ENCODE results near the gene CCAR1. TPM values are rescaled to one million over a fixed set of nuclear protein-coding genes. Genes with fewer than 3 reads are reported as not detected.
"Not testable (repeated sequence)": the region's sequence is repeated elsewhere in the genome, so short reads cannot be mapped to it uniquely, and the experiment has no call there.

Gene CCAR1
- total RNA-seq, 2 experiments from 2014 or later: 86.7 to 111 TPM

DNA sequence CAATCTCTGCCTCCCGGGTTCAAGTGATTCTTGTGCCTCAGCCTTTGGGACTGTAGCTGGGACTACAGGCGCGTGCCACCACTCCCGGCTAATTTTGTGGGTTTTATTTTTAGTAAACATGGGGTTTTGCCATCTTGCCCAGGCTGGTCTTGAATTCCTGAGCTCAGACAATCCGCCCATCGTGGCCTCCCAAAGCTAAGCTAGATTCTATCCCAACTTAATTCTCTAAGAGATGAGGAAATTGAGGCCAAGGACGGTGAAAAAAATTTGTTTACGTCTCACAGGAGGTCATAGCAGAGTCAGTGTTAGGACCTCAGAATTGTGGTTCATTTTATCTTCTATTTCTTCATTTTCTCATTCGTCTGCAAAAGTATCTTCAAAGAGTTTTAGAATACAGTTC is 6.1 kb downstream of the CCAR1 start:
- ChIA-PET CTCF (interaction anchor here (0.6 kb wide), 1 partner anchor 111 kb away, joined by 4 read pairs; no protein-coding TSS in a partner anchor), POLR2A (interaction anchor here (0.5 kb wide), 1 partner anchor 44 kb away, joined by 3 read pairs; no protein-coding TSS in a partner anchor)

DNA sequence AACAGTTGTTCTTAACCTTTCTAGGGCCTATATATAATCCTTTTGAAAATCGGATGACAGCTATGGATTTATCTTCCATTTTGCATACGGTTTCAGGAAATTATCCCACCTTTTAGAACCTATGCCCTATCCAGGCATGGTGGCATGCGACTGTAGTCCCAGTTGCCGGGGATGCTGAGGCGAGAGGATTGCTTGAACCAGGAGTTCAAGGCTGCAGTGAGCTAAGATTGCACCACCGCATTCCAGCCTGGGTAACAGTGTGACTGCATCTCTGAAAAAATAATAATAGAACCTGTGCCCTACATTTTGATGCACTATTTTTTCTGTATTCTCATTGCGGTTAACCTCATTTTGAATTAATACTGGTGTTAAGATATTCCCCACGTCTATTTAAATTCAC is 11.6 kb downstream of the CCAR1 start:
- H3K27ac Mint-ChIP-seq: no peak overlapping the region
- no peaks in the 10 kb centered on the region for H3K27me3 Mint-ChIP-seq
- no peaks in the 10 kb centered on the region for H3K9me3 Mint-ChIP-seq
- CTCF ChIA-PET: no interaction called here
- no peak for DNase-seq
- POLR2A ChIA-PET: no interaction called here
- peaks cover 7% of the 10 kb centered on the region for H3K4me1 Mint-ChIP-seq
- no peak overlapping the region for H3K4me3 Mint-ChIP-seq
- peaks cover 52% of the 10 kb centered on the region for H3K36me3 Mint-ChIP-seq (ENCODE audit: low read depth)

More for the DNA sequence above, 6.1 kb downstream of the CCAR1 start:
- Mint-ChIP-seq H3K4me3 (no peak overlapping the region), H3K9me3 (no peaks in the 10 kb centered on the region), H3K27me3 (no peaks in the 10 kb centered on the region), H3K27ac (no peak overlapping the region), H3K4me1 (peaks cover 21% of the 10 kb centered on the region), H3K36me3 (ENCODE audit: low read depth) (peaks cover 51% of the 10 kb centered on the region)
- no peak for DNase-seq

DNA sequence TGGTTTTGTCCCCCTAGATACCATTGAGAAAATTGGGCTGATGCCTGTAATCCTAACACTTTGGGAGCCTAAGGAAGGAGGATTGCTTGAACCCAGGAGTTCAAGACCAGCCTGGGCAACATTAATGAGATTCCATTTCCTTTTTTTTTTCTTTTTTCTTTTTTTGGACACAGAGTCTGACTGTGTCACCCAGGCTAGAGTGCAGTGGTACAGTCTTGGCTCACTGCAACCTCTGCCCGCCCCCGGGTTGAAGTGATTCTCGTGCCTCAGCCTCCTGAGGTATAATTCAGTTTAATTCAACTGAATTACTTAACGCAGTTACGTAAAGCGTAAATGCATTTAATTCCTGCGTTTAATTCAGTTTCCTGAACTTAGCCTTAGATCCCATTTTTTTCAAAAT is 13.3 kb downstream of the CCAR1 start:
- DNase-seq: no peak
- H3K36me3 Mint-ChIP-seq (ENCODE audit: low read depth): peaks cover 57% of the 10 kb centered on the region
- H3K27me3 Mint-ChIP-seq: no peaks in the 10 kb centered on the region
- no peak overlapping the region for H3K4me3 Mint-ChIP-seq
- no peaks in the 10 kb centered on the region for H3K9me3 Mint-ChIP-seq
- peaks cover 8% of the 10 kb centered on the region for H3K4me1 Mint-ChIP-seq
- ChIA-PET CTCF (interaction anchor here (0.5 to 1.8 kb wide), 3 partner anchors 10 to 492 kb away, joined by 3 to 5 read pairs (median 4); partner anchors contain the start of gene CCAR1), POLR2A (no interaction called here)
- no peak overlapping the region for H3K27ac Mint-ChIP-seq

DNA sequence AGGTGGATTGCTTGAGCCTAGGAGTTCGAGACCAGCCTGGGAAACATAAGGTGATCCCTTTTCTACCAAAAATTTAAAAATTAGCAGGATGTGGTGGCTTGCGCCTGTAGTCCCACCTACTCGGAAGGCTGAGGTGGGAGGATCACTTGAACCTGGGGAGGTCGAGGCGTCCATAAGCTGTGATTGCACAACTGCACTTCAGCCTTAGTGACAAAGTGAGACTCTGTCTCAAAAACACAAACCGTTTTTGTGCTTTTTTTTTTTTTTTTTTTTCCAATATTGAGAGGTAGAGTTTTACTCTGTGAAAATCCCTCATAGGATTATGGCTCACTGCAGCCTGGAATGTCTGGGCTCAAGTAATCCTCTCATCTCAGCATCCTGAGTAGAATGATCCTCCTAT is 14.1 kb downstream of the CCAR1 start:
- peaks cover 8% of the 10 kb centered on the region for H3K4me1 Mint-ChIP-seq
- POLR2A ChIA-PET: no interaction called here
- peaks cover 58% of the 10 kb centered on the region for H3K36me3 Mint-ChIP-seq (ENCODE audit: low read depth)
- H3K9me3 Mint-ChIP-seq: no peaks in the 10 kb centered on the region
- H3K27me3 Mint-ChIP-seq: no peaks in the 10 kb centered on the region
- H3K27ac Mint-ChIP-seq: no peak overlapping the region
- CTCF ChIA-PET: interaction anchor here (0.5 to 1.8 kb wide), 3 partner anchors 11 to 492 kb away, joined by 3 to 5 read pairs (median 4); partner anchors contain the start of gene CCAR1
- no peak overlapping the region for H3K4me3 Mint-ChIP-seq
- no peak for DNase-seq

DNA sequence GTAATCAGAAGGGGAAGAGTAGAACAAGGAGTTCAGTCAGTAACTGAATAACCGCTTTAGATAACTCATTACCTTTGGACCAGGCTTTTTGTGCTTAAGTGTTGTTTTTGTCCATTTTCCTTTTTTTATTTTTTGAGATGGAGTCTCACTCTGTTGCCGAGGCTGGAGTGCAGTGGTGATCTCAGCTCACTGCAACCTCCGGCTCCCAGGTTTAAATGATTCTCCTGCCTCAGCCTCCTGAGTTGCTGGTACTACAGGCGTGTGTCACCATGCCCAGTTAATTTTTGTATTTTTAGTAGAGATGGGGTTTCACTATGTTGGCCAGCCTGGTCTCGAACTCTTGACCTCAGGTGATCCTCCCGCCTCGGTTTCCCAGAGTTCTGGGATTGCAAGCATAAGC is 14.7 kb downstream of the CCAR1 start:
- H3K27me3 Mint-ChIP-seq, POLR2A ChIA-PET, H3K9me3 Mint-ChIP-seq, H3K4me1 Mint-ChIP-seq, DNase-seq, H3K4me3 Mint-ChIP-seq, H3K27ac Mint-ChIP-seq: not testable (repeated sequence)
- H3K36me3 Mint-ChIP-seq (ENCODE audit: low read depth): peaks cover 57% of the 10 kb centered on the region
- CTCF ChIA-PET: interaction anchor here (0.8 kb wide), 1 partner anchor 18 kb away, joined by 3 read pairs; no protein-coding TSS in a partner anchor

DNA sequence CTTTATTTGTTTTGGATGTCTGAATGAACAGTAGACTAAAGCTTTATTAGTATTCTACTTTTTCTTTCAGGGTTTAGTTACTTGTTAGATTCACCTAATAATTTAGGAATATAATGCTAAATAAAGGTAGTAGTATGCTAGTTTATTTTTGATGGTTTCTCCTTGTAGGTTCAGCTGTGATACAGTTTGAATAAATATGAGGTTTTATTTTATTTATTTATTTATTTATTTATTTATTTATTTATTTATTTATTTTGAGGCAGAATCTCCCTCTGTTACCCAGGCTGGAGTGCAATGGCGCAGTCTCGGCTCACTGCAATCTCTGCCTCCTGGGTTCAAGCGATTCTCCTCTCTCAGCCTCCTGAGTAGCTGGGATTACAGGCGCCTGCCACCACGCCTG is 19.6 kb downstream of the CCAR1 start:
- H3K27ac Mint-ChIP-seq, H3K4me1 Mint-ChIP-seq, POLR2A ChIA-PET, H3K27me3 Mint-ChIP-seq, H3K9me3 Mint-ChIP-seq, CTCF ChIA-PET, H3K4me3 Mint-ChIP-seq, DNase-seq: not testable (repeated sequence)
- H3K36me3 Mint-ChIP-seq (ENCODE audit: low read depth): peaks cover 46% of the 10 kb centered on the region

DNA sequence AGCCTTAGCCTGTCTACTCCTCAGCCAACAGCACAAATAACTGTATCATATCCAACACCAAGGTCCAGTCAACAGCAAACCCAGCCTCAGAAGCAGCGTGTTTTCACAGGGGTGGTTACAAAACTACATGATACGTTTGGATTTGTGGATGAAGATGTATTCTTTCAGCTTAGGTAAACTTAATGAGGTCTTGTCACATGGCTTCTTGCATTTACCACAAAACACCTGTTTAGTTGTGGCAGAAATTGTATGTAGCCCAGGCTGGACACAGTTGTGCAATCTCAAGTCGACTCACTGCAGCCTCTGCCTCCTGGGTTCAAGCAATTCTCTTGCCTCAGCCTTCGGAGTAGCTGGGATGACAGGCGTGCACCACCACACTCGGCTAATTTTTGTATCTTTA is 21.4 kb downstream of the CCAR1 start:
- H3K27ac Mint-ChIP-seq: no peak overlapping the region

DNA sequence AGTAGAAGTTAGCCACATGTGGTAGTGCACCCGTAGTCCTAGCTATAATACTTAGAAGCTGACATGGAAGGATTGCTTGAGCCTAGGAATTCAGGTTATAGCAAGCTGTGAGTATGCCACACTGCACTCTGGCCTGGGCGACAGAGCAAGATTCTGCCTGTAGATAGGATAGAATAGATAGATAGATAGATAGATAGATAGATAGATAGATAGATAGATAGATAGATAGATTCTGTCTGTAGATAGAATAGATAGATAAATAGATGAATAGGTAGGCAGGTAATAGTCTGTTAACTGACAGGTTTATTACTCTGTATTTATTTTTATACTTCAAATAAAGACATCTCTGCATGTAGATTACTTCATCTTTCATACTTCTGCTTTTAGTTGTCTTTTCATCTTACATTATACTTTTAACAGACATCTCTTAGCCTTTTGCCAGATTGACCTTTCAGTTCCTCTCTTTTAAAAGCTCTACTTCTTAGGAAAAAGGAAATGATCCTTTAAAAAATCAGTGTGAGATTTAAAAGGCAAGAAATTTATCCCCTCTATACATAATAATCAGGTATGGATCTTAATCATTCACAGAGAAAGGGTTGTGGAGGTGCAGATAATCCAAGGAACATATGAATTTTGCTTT is 31.8 kb downstream of the CCAR1 start:
- no peaks in the 10 kb centered on the region for H3K4me1 Mint-ChIP-seq
- H3K9me3 Mint-ChIP-seq: no peaks in the 10 kb centered on the region
- ChIA-PET POLR2A (interaction anchor here (0.6 kb wide), 1 partner anchor 172 kb away, joined by 4 read pairs; no protein-coding TSS in a partner anchor), CTCF (no interaction called here)
- no peak for DNase-seq
- H3K27me3 Mint-ChIP-seq: no peaks in the 10 kb centered on the region
- no peak overlapping the region for H3K27ac Mint-ChIP-seq
- H3K4me3 Mint-ChIP-seq: no peak overlapping the region
- H3K36me3 Mint-ChIP-seq (ENCODE audit: low read depth): peaks cover 51% of the 10 kb centered on the region

More for the DNA sequence above, 21.4 kb downstream of the CCAR1 start:
- peaks cover 3% of the 10 kb centered on the region for H3K4me1 Mint-ChIP-seq
- no peak overlapping the region for H3K4me3 Mint-ChIP-seq
- no peak for DNase-seq
- H3K27me3 Mint-ChIP-seq: no peaks in the 10 kb centered on the region
- POLR2A ChIA-PET: no interaction called here
- CTCF ChIA-PET: no interaction called here
- H3K36me3 Mint-ChIP-seq (ENCODE audit: low read depth): peaks cover 40% of the 10 kb centered on the region
- no peaks in the 10 kb centered on the region for H3K9me3 Mint-ChIP-seq

DNA sequence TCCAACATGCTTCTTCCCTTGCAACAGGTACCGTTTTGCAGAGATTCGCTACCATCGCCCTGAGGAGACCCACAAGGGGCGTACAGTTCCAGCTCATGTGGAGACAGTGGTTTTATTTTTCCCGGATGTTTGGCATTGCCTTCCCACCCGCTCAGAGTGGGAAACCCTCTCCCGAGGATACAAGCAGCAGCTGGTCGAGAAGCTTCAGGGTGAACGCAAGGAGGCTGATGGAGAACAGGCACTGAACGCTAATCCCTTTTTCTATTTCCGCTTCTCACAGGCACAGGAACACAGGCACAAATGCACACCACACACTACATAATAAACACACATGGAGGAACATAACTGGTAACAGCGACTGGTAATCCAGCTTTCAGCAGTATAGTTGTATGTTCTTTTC is 35.2 kb downstream of the CCAR1 start:
- Mint-ChIP-seq H3K27me3 (no peaks in the 10 kb centered on the region), H3K9me3 (no peaks in the 10 kb centered on the region), H3K4me1 (no peaks in the 10 kb centered on the region), H3K27ac (no peak overlapping the region), H3K36me3 (ENCODE audit: low read depth) (peaks cover 36% of the 10 kb centered on the region), H3K4me3 (no peak overlapping the region)
- CTCF ChIA-PET: interaction anchor here (1.3 kb wide), 1 partner anchor 11 kb away, joined by 3 read pairs; no protein-coding TSS in a partner anchor
- POLR2A ChIA-PET: no interaction called here
- no peak for DNase-seq

DNA sequence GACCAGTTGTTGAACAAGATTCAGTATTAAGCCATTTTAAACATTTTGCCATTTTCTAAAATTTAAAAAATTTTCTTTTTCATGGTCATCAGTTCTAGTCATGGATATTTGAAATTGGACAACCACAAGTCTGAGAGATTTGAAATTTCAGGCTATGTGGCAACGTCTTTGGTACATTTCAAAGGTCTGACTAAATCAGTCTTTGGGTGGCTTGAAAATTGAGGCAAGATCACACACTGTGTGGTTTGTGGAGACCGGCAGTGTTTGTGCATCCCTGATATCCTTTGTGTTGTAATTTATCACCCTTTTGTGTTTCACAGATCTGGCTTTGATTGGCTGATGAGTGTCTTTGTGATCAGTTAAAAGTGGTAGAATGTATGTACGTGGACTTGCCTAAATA is 35.7 kb downstream of the CCAR1 start:
- H3K9me3 Mint-ChIP-seq: no peaks in the 10 kb centered on the region
- no peak overlapping the region for H3K4me3 Mint-ChIP-seq
- no peaks in the 10 kb centered on the region for H3K27me3 Mint-ChIP-seq
- POLR2A ChIA-PET: no interaction called here
- H3K4me1 Mint-ChIP-seq: no peaks in the 10 kb centered on the region
- peaks cover 37% of the 10 kb centered on the region for H3K36me3 Mint-ChIP-seq (ENCODE audit: low read depth)
- no peak for DNase-seq
- H3K27ac Mint-ChIP-seq: no peak overlapping the region
- CTCF ChIA-PET: no interaction called here

DNA sequence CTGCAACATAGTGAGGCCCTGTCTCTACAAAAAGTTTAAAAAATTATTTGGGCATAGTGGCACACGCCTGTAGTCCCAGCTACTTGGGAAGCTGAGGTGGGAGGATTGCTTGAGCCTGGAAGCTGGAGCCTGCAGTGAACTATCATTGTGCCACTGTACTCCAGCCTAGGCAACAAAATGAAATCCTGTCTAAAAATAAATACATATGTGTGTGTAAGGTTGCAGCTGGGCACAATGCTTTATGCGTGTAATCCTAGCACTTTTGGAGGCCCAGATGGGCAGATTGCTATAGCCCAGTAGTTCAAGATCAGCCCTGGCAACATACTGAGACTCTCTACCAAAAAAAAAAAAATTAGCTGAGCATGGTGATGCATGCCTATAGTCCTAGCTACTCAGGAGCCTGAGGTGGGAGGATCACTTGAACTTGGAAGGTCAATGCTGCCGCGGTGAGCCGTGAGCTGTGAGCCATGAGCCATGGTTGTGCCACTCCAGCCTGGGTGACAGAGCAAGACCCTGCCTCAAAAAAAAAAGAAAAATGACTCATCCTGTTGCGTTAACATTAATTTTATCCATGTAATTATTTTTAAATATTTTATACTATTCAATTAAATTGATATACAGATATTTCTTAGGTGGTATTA is 38.3 kb downstream of the CCAR1 start:
- ChIA-PET CTCF (interaction anchor here (0.6 to 1.3 kb wide), 4 partner anchors 15 to 125 kb away, joined by 3 to 4 read pairs (median 4); no protein-coding TSS in a partner anchor), POLR2A (interaction anchor here (0.6 kb wide), 1 partner anchor 35 kb away, joined by 4 read pairs; no protein-coding TSS in a partner anchor)
- Mint-ChIP-seq H3K27ac (no peak overlapping the region), H3K27me3 (no peaks in the 10 kb centered on the region), H3K9me3 (no peaks in the 10 kb centered on the region), H3K4me3 (no peak overlapping the region), H3K4me1 (no peaks in the 10 kb centered on the region), H3K36me3 (ENCODE audit: low read depth) (peaks cover 36% of the 10 kb centered on the region)
- DNase-seq: no peak

DNA sequence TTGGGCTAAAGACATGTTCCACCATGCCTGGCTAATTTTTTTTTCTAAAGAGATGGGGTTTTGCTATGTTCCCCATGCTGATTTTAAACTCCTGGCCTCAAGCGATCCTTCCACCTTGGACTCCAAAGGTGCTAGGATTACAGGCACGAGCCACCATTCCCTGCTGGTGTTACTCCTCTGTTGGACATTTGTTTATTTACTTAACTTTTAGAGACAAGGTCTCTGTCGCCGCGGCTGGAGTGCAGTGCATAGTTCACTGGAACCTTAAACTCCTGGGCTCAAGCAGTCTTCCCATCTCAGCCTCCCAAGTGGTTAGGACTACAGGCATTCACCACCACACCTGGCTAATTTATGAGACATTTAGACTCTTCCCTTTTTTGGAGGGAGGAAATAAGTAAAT is 38.9 kb downstream of the CCAR1 start:
- Mint-ChIP-seq H3K36me3 (ENCODE audit: low read depth) (peaks cover 39% of the 10 kb centered on the region), H3K27me3 (no peaks in the 10 kb centered on the region), H3K9me3 (no peaks in the 10 kb centered on the region), H3K27ac (no peak overlapping the region), H3K4me1 (no peaks in the 10 kb centered on the region), H3K4me3 (no peak overlapping the region)
- DNase-seq: no peak
- CTCF ChIA-PET: interaction anchor here (0.6 to 1.3 kb wide), 4 partner anchors 16 to 126 kb away, joined by 3 to 4 read pairs (median 4); no protein-coding TSS in a partner anchor
- POLR2A ChIA-PET: interaction anchor here (0.6 kb wide), 1 partner anchor 35 kb away, joined by 4 read pairs; no protein-coding TSS in a partner anchor

DNA sequence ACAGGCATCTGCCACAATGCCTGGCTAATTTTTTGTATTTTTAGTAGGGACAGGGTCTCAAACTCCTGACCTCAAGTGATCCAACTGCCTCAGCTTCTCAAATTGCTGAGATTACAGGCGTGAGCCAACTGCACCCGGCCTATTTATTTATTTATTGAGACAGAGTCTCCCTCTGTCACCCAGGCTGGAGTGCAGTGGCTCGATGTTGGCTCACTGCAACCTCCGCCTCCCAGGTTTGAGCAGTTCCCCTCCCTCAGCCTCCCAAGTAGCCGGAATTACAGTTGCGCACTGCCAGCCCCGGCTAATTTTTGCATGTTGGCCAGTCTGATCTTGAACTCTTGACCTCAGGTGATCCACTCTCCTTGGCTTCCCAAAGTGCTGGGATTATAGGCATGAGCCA is 46.4 kb downstream of the CCAR1 start:
- H3K4me1 Mint-ChIP-seq, H3K4me3 Mint-ChIP-seq, DNase-seq, POLR2A ChIA-PET, H3K27ac Mint-ChIP-seq, CTCF ChIA-PET, H3K27me3 Mint-ChIP-seq, H3K9me3 Mint-ChIP-seq: not testable (repeated sequence)
- H3K36me3 Mint-ChIP-seq (ENCODE audit: low read depth): peaks cover 39% of the 10 kb centered on the region

All from activated CD4-positive, alpha-beta T cell treated with anti-CD3 and anti-CD28 coated beads, Interleukin-2, amount 10 ng/mL, durations not matched to agents 7 days and 5 days (primary cell).